Mammary epithelial cell (primary cell): ENCODE measurements around the gene MLST8.

ENCODE experiments used
- CTCF ChIP-seq, 2 donors: IDR thresholded peaks in 1 of 2; conservative IDR thresholded peaks in 1 of 2; 2 replicates each; pipeline ENCODE4 v1.5.1; 2011 to 2012; ENCODE audit warnings: inconsistent platforms in 2 of 2, low read length in 2 of 2, mild to moderate bottlenecking in 2 of 2, control low read depth in 1 of 2, low read depth in 1 of 2; ENCODE audit not compliant: insufficient read depth in 1 of 2; ENCODE audit errors: extremely low read depth in 1 of 2
- EZH2 ChIP-seq: IDR thresholded peaks from 2 replicates; pipeline ENCODE4 v1.6.1; 2012; ENCODE audit warnings: low read length, inconsistent platforms, borderline replicate concordance

GRCh38 chr16:2178321-2179106 is 26.7 kb upstream of the MLST8 start:
- TF ChIP-seq CTCF (conservative IDR thresholded peaks at IDR 0.05 in 1 of 2, IDR thresholded peaks at IDR 0.05 in 1 of 2; ENCODE audit: extremely low read depth in 1 of 2, insufficient read depth in 1 of 2, low read depth in 1 of 2, low read length in 2 of 2) (no peak), EZH2 (no peak)
